ENCODE results near the gene SUN3. TPM values are rescaled to one million over a fixed set of nuclear protein-coding genes. Genes with fewer than 3 reads are reported as not detected.

SUN3 gene
- total and polyA plus RNA-seq, 2 of the 13 experiments (the other 11 are each of a cell fraction or from before 2014, with no cell fraction given), result not detected

GRCh38 chr7:47979145-47979831 is 49.6 kb downstream of the SUN3 start, which contains the start of gene HUS1 (continued):
- TF ChIP-seq ELF4 (CRISPR knock-in tag; IDR thresholded peaks at IDR 0.05; ENCODE audit: borderline replicate concordance) (no peak), KLF13 (CRISPR knock-in tag; IDR thresholded peaks at IDR 0.05) (0 out of 2 replicates have a peak, but pooled peaks have one; percentile 38), SP4 (CRISPR knock-in tag; IDR thresholded peaks at IDR 0.05) (peak; percentile 95), KMT2B (CRISPR knock-in tag; IDR thresholded peaks at IDR 0.05) (peak; percentile 87), ZC3H13 (CRISPR knock-in tag; IDR thresholded peaks at IDR 0.05) (peak; percentile 50; the same call in 1 of the 2 replicates), SRY (CRISPR knock-in tag; IDR thresholded peaks at IDR 0.05) (peak; percentile 87), GABPB1 (CRISPR knock-in tag; IDR thresholded peaks at IDR 0.05) (peak; percentile 95), TBX3 (IDR thresholded peaks at IDR 0.05; ENCODE audit: borderline replicate concordance) (0 out of 2 replicates have a peak, but pooled peaks have one; percentile 54), MEIS1 (CRISPR knock-in tag; IDR thresholded peaks at IDR 0.05; ENCODE audit: borderline replicate concordance) (peak; percentile 63; the same call in 1 of the 2 replicates), DNMT1 (CRISPR knock-in tag; IDR thresholded peaks at IDR 0.05) (peak; percentile 83), HDAC1 (CRISPR knock-in tag; IDR thresholded peaks at IDR 0.05) (peak; percentile 98), CEBPG (CRISPR knock-in tag; IDR thresholded peaks at IDR 0.05) (peak; percentile 40; the same call in 1 of the 2 replicates), HNRNPLL (IDR thresholded peaks at IDR 0.05; ENCODE audit: low read depth, low read length, poor library complexity, severe bottlenecking) (peak; percentile 88), ZNF558 (CRISPR knock-in tag; IDR thresholded peaks at IDR 0.05; ENCODE audit: borderline replicate concordance) (no peak), TCF12 (IDR thresholded peaks at IDR 0.05) (no peak), TCF12 (CRISPR knock-in tag; IDR thresholded peaks at IDR 0.05) (peak; percentile 80; the same call in 1 of the 2 replicates), ZFP36 (IDR thresholded peaks at IDR 0.05; ENCODE audit: borderline replicate concordance, low read depth, low read length, partially characterized antibody) (no peak), ZNF776 (CRISPR knock-in tag; IDR thresholded peaks at IDR 0.05) (peak; percentile 49; the same call in 1 of the 2 replicates), HCFC1 (IDR thresholded peaks at IDR 0.05; ENCODE audit: low read depth, low read length) (peak; percentile 62; the same call in 1 of the 2 replicates)
- TF ChIP-seq, protein P1, sequence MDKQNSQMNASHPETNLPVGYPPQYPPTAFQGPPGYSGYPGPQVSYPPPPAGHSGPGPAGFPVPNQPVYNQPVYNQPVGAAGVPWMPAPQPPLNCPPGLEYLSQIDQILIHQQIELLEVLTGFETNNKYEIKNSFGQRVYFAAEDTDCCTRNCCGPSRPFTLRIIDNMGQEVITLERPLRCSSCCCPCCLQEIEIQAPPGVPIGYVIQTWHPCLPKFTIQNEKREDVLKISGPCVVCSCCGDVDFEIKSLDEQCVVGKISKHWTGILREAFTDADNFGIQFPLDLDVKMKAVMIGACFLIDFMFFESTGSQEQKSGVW (CRISPR knock-in tag; IDR thresholded peaks at IDR 0.05; ENCODE audit: borderline replicate concordance), result no peak
- TF ChIP-seq, protein P2, sequence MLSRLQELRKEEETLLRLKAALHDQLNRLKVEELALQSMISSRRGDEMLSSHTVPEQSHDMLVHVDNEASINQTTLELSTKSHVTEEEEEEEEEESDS (CRISPR knock-in tag; IDR thresholded peaks at IDR 0.05; ENCODE audit: borderline replicate concordance), result no peak
- TF ChIP-seq, protein P3, sequence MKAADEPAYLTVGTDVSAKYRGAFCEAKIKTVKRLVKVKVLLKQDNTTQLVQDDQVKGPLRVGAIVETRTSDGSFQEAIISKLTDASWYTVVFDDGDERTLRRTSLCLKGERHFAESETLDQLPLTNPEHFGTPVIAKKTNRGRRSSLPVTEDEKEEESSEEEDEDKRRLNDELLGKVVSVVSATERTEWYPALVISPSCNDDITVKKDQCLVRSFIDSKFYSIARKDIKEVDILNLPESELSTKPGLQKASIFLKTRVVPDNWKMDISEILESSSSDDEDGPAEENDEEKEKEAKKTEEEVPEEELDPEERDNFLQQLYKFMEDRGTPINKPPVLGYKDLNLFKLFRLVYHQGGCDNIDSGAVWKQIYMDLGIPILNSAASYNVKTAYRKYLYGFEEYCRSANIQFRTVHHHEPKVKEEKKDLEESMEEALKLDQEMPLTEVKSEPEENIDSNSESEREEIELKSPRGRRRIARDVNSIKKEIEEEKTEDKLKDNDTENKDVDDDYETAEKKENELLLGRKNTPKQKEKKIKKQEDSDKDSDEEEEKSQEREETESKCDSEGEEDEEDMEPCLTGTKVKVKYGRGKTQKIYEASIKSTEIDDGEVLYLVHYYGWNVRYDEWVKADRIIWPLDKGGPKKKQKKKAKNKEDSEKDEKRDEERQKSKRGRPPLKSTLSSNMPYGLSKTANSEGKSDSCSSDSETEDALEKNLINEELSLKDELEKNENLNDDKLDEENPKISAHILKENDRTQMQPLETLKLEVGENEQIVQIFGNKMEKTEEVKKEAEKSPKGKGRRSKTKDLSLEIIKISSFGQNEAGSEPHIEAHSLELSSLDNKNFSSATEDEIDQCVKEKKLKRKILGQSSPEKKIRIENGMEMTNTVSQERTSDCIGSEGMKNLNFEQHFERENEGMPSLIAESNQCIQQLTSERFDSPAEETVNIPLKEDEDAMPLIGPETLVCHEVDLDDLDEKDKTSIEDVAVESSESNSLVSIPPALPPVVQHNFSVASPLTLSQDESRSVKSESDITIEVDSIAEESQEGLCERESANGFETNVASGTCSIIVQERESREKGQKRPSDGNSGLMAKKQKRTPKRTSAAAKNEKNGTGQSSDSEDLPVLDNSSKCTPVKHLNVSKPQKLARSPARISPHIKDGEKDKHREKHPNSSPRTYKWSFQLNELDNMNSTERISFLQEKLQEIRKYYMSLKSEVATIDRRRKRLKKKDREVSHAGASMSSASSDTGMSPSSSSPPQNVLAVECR (CRISPR knock-in tag; IDR thresholded peaks at IDR 0.05; ENCODE audit: borderline replicate concordance), result peak; percentile 90
- TF ChIP-seq, protein P4, sequence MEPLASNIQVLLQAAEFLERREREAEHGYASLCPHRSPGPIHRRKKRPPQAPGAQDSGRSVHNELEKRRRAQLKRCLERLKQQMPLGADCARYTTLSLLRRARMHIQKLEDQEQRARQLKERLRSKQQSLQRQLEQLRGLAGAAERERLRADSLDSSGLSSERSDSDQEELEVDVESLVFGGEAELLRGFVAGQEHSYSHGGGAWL (CRISPR knock-in tag; IDR thresholded peaks at IDR 0.05), result peak; percentile 92
- TF ChIP-seq, protein P5, sequence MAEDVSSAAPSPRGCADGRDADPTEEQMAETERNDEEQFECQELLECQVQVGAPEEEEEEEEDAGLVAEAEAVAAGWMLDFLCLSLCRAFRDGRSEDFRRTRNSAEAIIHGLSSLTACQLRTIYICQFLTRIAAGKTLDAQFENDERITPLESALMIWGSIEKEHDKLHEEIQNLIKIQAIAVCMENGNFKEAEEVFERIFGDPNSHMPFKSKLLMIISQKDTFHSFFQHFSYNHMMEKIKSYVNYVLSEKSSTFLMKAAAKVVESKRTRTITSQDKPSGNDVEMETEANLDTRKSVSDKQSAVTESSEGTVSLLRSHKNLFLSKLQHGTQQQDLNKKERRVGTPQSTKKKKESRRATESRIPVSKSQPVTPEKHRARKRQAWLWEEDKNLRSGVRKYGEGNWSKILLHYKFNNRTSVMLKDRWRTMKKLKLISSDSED (CRISPR knock-in tag; IDR thresholded peaks at IDR 0.05), result no peak

Data from HepG2 (cell line).